NK-92 treated with Interleukin-12 subunit alpha and Interleukin-12 subunit beta, amount 100 ng/mL, for 24 hours (cell line): Measurements from ENCODE around the gene GREB1L.
"Not testable (repeated sequence)": the region's sequence is repeated elsewhere in the genome, so short reads cannot be mapped to it uniquely, and the experiment has no call there.

ENCODE experiments used
- DNase-seq: peaks from one replicate; lab custom pipeline; 2025; lab: John Stamatoyannopoulos, UW

GREB1L gene

DNA sequence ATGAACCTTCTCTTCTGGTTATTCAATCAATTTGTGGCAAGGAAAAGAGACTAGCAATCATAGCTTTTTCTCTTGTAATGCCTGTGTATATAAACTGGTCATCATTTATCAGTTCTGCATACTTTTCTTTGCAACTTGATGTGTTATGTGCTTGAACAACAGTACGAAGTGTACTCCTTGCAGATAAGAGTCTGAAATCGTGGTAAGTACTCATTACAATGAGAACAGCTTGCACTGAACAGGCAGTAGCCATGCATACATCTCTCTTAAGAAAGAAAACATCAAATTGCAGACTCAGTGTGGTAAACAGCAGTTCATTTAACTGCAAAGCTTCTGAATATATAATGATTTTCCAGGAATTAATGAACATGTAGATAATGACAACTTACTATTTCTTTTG lies 64.3 kb downstream of the GREB1L start:
- no peak for DNase-seq

DNA sequence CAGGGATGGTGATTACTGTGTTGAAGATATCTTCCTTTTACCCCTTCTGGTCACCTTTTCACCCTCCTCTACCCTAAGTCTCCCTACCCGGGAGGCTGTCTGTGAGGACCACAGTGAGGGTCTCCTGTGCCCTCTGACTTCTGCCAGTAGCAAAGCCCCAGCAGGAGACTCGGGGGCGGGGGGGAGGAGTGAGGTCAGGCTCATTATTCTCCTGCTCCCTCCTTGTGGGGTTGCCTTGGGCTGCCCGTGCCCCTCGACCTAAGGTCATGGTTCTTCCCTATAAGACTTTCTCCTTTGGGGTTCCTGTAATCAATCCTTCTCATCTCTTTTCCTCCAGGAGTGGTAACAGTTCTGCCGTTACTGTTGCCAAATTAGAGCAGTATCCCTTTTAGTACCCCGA lies 65.5 kb downstream of the GREB1L start:
- DNase-seq: no peak

DNA sequence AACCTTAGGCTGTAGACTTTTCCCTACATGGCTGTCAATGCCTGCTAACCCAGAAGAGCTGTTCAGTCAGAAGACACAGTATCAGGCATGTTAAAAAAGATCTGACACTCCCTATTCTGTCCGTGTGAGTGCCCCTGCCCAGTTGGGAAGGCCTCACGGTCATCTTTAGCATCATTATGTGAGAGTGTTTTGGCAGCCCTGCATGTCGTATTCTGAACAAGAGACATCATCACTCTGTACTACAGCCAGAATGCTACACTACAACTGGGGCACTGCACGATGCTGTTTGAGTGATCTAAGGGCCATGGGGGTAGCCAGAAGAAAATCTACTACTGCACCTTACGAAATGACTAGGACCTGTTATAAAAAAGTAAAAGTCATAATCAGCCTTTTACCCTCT lies 67.2 kb downstream of the GREB1L start:
- DNase-seq: no peak

DNA sequence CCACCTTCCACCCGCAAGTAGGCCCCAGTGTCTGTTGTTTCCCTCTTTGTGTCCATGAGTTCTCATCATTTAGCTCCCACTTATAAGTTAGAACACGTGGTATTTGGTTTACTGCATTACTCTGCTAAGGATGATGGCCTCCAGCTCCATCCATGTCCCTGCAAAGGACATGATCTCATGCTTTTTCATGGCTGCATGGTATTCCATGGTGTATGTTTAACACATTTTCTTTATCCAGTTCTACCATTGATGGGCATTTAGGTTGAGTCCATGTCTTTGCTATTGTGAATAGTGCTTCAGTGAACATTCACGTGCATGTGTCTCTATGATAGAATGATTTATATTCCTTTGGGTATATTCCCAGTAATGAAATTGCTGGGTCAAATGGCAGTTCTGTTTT lies 69.9 kb downstream of the GREB1L start:
- DNase-seq: not testable (repeated sequence)

DNA sequence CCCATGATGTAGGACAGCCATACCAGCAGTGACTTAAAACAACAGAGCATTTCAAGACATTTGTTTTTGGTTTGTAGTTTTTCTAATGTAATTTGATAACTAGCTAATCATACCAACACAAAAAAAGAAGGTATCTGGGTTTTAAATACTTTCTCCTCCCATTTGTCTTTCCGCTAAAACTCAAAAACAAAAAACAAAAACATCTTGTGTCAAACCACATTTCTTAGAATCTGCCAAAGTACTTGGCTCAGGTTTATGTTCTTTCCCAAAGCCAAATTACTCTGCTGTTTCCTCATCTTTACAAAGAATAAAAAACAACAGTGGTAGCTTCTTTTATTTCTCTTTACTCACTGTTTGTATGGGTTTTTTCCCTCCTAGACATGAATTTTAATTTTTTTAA lies 71.5 kb downstream of the GREB1L start:
- DNase-seq: no peak

DNA sequence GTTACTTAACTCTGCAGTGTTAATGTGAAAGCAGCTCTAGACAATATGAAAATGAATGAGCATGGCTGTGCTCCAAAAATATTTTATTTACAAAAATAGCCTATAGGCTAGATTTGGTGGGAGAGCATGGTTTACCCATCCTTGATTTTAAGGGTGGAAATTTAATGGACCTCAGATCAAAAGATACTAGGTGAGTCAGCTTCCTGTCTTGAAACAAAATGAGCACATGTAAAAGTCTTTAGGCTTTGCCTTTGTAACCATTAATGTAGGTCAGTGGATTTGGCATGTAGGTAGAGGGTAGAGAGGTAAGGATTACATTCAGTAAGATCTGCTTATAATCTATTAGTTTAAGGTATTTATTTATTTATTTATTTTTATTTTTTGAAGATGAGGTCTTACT lies 72.7 kb downstream of the GREB1L start:
- no peak for DNase-seq

DNA sequence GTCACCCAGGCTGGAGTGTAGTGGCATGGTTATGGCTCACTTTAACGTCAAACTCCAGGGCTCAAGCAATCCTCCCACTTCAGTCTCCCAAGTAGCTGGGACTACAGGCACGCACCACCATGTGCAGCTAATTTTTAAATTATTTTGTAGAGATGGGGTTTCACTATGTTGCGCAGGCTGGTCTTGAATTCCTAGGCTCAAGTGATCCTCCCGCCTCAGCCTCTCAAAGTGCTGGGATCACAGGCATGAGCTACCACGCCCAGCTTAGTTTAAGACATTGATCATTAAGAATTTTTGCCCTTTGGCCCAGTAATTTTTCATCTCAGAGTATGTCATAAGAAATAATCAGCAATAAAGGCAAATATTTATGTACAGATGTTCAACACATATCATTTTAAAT lies 73.1 kb downstream of the GREB1L start:
- DNase-seq: not testable (repeated sequence)

DNA sequence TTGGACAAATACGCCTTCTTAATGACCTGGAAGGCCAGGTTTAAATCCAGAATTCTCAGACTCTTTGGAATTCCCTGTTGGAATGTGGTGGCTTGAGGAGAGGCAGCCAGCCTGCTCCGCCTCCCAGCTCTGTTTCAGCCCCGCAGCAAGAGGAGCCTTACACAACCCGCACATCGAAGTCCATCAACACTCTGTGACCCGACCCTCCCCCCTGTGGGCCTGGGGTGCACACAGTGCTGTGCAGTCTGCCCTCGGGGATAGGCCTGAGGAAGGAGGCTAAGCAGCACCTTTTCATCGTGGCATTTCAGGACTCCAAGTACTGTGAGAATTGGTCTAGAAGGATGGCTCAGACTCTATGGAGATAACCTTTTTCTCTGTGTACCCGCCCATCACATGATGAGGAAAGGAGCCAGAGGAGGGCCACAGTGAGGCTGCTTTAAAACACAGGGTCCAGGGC lies 73.7 kb downstream of the GREB1L start:
- DNase-seq: no peak

DNA sequence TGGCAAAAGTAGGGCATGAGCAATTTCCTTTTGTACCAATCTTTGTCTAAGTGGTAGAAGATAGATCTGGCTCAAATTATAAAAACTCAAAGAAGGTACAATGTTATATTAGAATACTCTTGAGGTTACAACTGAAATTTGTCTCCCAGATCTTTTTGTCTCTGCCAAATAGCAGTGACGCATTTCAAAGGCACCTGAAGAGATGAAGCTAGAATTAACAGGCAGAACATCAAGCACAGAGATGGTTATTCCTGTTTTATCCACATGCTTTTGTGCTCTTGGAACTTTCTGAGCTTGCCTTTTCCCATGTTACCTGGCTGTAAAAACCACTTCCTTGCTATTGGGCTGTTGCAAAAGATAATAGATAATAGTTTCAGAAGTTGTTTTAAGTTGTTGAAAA lies 74.3 kb downstream of the GREB1L start:
- no peak for DNase-seq

DNA sequence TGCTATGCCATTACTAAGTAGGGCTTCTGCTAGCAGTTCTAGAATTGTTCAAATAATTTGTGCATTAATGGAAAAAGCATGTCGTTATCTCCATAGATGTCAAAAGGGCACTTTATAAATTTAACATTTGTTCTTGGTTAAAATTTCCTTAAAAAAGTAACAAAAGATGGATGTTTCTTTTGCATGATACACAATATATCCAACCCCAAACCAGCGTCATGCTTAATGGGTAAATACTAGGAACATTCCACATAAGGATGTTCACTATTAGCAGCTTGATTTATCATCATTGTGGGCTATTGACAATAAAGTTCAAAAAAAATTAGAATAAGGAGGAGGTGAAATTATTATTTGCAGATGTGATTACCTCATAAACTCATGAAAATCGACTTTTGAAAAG lies 79.7 kb downstream of the GREB1L start:
- DNase-seq: no peak

DNA sequence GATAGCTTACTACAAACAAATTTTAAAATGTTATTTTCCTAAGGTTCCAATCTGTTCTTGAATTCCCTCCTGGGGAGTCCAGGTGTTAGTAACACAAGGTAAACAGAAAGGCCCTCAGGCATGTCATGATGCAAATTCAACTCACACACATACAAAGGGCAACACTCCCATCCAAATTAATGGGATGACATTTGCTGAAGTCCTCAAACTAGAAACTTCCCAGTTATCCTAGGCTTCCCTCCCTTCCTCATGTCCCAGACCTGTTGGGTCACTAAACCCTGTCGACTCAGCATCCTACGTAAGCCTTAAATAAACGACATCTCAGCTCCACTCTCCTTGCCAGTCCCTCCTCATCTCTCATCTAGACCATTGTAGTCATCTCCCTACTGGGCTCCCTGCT lies 85.1 kb downstream of the GREB1L start:
- no peak for DNase-seq

DNA sequence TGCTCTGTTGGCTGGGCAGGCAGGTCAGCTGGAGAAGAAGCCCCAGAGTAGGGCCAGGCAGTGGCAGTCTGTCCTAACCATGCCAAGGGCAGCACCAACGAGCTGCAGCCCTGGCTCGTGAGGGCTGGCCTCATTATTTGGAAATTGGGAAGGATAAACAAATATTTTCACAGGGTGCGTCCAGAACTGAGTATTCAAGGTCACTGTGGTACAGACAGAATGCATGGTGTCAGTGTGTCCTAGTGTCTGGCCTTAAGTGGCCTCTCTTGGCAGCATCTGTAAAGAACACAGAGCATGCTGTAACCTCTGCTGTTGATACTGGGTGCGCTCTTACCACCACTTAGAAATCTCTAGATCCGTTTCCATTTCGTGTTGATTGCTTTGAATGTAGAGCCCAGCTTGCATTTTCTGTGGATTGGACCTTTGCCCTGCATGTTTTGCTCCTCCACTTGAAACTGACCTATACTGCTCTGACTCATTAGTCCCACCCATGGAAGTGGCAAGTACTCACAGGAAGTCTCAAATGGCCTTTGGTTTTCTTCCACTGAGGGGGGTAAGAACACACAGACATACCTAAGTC lies 88.2 kb downstream of the GREB1L start:
- no peak for DNase-seq

DNA sequence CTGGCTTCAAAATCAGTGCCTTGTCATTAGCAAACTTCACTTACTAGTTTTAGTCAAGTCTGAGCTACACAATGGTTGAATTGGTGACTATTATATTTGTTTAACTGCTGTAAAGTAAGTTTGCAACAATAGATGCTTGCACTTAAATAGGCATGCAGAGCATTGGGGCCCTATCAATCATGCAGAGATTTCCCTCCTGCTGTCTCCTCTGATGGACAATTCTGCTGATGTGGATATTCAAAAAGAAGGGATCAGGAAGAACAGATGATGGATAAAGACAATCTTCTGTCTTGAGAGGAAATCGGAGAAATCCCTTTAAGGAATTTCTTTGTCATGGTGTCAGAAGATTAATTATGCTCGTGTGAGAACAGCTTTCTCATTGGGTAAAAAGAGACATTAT lies 89.0 kb downstream of the GREB1L start:
- DNase-seq: no peak

DNA sequence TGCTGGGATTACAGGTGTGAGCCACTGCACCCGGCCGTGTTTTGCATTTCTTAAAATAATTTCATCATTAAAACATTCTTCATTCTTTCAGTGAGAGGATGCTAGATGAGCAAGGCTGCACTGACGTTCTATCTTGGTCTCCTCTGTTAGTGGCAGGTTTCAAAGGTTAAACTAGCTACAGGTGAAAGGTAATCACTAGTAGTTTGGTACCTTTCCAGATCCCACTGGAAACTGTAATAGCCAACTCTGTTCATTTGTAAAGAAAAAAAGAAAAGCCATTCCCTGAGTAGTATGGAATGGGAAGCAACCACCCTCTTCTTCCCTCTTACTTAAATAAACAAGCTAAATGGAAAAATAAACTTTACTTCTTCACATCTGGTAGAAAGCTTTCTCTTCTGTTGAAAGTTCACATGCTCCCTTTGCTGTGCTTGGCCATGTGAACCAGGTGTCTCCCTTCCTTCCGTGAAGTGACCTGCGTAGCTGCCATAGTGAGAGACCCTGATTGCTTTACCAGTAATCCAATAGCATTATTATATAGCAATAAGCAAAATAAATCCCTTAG lies 94.0 kb downstream of the GREB1L start:
- no peak for DNase-seq

DNA sequence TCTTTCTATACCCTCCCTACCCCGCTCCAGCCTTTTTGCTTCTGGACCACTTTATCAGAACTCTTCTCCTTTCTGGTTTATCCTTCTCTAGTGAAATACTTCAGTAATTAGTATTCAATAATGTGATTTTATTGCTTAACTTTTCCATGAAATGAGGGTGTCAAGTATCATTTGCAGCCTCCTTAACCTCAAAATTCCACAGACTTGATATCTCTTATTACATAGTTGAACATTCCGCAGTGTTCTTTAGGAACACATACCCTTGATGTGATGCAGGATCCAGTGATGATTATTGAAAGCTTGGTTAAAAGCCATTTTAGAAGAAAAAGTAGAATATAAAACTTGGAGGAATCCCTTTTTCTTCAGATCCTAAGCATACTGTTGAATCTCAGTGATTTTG lies 94.8 kb downstream of the GREB1L start:
- DNase-seq: no peak

DNA sequence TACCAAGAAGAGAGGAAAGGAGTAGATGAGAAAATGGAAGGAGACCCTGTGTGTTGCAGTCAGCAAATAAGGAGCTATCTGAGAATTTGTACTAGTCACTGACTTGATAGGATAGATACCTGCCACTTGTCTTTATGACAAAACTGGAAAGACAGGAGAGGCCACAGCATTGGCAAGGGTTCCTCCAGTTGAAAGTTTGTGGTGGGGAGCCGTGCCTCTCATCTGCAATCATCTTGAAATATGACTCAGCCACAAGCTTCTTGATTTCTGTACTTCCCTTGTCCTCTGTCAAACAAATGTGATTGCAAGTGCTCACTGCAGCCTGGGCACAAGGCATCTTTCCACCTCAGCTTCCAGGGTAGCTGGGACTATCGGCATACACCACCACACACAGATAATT lies 99.1 kb downstream of the GREB1L start:
- no peak for DNase-seq

DNA sequence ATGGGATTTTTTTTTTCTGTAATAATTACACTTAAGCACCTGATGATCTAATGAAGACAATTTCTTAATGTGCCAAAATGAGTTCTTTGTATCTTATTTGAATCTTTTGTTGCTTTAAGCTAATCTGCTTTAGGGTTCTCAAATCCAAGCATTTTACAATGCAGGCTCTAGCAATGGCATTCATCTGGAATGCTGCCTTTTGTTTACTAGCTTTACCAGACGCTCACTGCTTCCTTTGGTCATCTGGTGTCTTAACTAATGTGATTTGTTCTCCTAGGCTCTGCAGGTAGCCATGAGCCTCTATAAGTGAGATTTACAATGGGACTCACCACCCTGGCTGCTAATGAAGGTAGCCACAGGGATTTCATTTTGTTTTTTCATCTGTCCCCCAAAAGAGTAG lies 100.3 kb downstream of the GREB1L start:
- DNase-seq: no peak

DNA sequence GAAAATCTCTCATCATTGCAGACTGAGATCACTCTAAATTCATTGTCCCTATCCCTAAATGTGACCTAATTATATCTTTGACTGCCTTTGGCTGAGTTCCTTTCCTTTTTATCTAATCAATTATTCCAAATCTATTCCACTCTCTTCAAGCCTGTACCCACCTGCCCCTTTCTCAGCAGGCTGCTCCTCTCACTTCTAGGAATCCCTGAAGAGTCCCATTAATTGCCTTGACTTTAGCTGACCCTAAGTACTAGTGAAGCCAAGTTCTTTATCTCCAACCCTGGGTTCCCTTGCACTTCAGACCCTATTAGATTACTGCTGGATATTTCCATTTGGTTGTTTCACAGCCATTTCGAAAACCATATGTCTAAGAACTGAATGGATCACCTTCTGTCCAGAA lies 102.8 kb downstream of the GREB1L start:
- no peak for DNase-seq

DNA sequence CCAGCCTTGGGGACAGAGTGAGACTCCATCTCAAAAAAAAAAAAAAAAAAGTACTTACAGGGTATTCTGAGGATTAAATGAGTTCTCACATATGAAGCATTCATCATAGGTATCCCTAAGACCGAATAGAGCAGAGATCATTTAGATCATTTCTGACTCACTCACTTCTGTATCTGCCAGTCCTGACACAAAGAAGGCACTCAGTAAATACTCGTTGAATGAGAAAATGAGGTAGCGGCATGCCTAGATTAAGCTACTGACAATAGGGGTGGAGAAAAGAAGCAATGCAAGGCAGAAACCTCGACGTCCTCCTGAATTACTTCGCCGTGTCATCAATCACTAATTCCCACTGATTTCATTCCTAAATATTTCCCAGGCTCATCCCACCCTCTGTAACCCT lies 103.8 kb downstream of the GREB1L start:
- DNase-seq: no peak

DNA sequence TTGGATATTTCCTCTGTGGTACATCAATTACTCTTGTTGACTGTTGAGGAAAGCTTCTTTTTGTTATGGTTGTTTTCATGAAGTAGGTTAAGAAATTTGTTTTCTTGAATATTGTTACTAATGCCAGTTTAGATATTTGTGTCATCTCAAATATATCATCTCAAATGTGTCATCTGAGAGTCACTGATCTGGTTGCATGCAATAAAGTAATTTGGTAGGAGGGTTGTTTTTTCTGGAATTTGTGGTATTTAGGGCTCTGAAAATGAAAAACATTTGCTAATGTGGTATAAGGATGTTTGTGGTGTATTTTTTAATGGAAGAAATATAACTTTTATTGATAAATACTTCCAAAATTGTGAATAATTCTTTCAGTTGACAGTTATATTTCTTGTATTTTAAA lies 117.7 kb downstream of the GREB1L start:
- DNase-seq: no peak

DNA sequence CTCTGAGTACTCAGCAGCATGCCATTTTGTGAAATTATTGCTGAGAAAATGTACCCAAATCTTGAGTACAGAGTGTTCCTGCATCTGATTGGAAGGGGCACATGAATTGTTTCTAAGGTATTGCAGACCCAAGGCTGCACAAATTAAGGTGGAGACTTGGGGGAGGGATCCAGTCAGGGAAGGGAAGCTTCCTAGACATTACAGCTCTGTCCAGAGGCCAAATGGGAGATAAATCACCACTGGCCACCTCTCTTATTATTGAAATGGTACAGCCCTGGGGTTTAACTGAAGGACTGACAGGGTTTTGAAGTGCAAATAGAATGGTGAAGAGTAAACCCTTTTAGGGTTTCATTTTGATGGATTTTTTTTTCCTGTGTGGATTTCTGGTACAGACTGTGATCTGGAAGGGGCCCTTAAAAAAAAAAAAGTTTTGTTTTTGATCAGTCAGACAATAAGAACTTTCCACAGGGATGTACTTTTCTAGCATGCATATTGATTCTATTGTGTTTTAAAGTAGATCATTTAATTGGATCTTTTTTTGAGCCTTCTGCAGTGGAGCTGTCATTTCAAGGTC lies 119.4 kb downstream of the GREB1L start:
- no peak for DNase-seq

DNA sequence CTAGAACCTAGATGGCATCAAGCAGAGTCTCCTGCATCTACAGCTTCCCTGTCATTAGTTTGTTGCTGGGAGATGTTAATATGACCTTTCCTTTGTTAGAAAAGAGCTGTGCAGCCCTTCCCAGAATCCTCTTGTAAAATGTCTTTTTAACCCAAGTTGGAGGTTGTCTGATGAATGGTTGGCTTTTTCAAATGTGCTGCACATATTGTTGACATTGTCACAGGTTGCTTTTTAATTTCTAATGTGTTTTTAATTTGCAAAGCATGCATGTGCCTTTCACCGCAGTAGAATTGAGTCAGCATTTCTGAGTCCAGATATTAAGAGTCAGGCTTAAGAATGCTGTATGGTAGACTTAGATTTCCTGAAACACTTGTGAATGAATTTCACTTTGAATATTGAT lies 120.8 kb downstream of the GREB1L start:
- no peak for DNase-seq

DNA sequence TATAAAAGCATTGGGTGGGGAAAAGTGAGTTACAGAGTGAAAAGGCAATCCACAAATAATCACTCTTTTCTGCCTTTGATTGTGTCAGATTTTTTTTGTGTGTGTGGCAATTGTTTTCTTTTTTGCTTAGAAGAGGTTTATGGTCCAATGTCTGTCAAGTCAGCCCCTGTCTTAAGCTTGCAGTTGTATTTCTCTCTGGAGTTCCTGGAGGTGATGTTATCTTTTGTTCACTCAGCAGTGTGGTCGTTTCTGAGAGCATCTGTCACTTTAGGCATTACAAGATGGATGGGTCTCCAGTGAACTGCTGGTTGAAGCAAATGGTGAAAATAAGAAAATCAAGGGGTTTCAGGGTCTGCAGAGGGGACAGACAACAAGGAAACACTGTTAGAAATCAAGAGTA lies 121.3 kb downstream of the GREB1L start:
- DNase-seq: no peak

DNA sequence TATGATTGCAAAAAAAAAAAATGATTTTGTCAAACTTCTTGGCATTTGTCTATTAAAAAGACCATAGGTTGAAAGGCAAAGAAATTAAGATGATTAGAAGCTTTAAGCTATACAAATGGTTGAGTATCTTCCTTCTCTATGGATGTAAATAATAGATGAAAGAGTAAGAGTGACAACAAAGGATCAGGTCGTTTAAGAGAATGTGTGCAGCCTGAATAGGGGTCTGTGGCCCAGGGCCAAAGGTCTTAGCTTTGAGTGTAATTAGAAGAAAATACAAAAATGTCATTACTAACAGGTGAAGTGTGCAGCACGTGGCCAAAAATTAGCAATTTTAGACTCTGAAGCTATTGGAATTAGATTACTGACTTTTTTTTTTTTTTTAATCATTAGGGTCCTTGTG lies 122.4 kb downstream of the GREB1L start:
- no peak for DNase-seq
